Osteocyte (in vitro differentiated cells): ENCODE results near the gene ATP1A3. TPM values are rescaled to one million over a fixed set of nuclear protein-coding genes. Genes with fewer than 3 reads are reported as not detected.

ENCODE experiments used
- DNase-seq: peaks from one replicate; pipeline ENCODE4 v3.0.0; 2021; ENCODE audit warnings: mixed read lengths; ENCODE audit not compliant: unreplicated experiment; ENCODE audit errors: extremely low spot score
- H3K27ac Mint-ChIP-seq: one replicate; pipeline ENCODE4 v1.8.0; 2021; ENCODE audit warnings: mild to moderate bottlenecking, mixed read lengths; ENCODE audit not compliant: unreplicated experiment
- H3K27me3 Mint-ChIP-seq: one replicate; pipeline ENCODE4 v1.8.0; 2021; ENCODE audit warnings: mixed read lengths; ENCODE audit not compliant: unreplicated experiment
- H3K36me3 Mint-ChIP-seq: one replicate; pipeline ENCODE4 v1.8.0; 2021; ENCODE audit warnings: mixed read lengths; ENCODE audit not compliant: unreplicated experiment
- H3K4me1 Mint-ChIP-seq: one replicate; pipeline ENCODE4 v1.8.0; 2021; ENCODE audit warnings: mixed read lengths; ENCODE audit not compliant: unreplicated experiment
- H3K4me3 Mint-ChIP-seq: one replicate; pipeline ENCODE4 v1.8.0; 2021; ENCODE audit warnings: mild to moderate bottlenecking, moderate library complexity, mixed read lengths; ENCODE audit not compliant: unreplicated experiment
- H3K9me3 Mint-ChIP-seq: one replicate; pipeline ENCODE4 v1.8.0; 2021; ENCODE audit warnings: mixed read lengths; ENCODE audit not compliant: unreplicated experiment
- CTCF ChIP-seq: fragments of 200-600 bp; sonication (generic); IDR thresholded peaks from 2 replicates; pipeline ENCODE4 v1.5.0; 2021; ENCODE audit warnings: antibody characterized with exemption, mild to moderate bottlenecking, moderate library complexity
- total RNA-seq: library from RNA; stranded (reverse); gene quantifications from 2 replicates; pipeline ENCODE4 v1.2.1, GENCODE V29; 2021

Gene ATP1A3
- total RNA-seq, 1 donor from 2014 or later: not detected

- H3K4me1 Mint-ChIP-seq: peaks cover 15% of the 10 kb centered on the region
- no peaks in the 10 kb centered on the region for H3K9me3 Mint-ChIP-seq
- H3K4me3 Mint-ChIP-seq: no peak overlapping the region
- no peak for TF ChIP-seq CTCF
- H3K27me3 Mint-ChIP-seq: peaks cover 17% of the 10 kb centered on the region
- no peaks in the 10 kb centered on the region for H3K36me3 Mint-ChIP-seq
- peak overlapping the region; percentile 31 for H3K27ac Mint-ChIP-seq
- DNase-seq: no peak
These were observed 12.5 kb upstream of the ATP1A3 start for GRCh38 chr19:42006569-42006968.

GRCh38 chr19:42005504-42005903 is 11.5 kb upstream of the ATP1A3 start:
- H3K4me1 Mint-ChIP-seq: peaks cover 9% of the 10 kb centered on the region
- DNase-seq: no peak
- H3K36me3 Mint-ChIP-seq: no peaks in the 10 kb centered on the region
- no peaks in the 10 kb centered on the region for H3K9me3 Mint-ChIP-seq
- TF ChIP-seq CTCF: no peak
- no peak overlapping the region for H3K4me3 Mint-ChIP-seq
- H3K27ac Mint-ChIP-seq: no peak overlapping the region
- H3K27me3 Mint-ChIP-seq: peaks cover 28% of the 10 kb centered on the region

GRCh38 chr19:42003506-42004294 is 9.7 kb upstream of the ATP1A3 start:
- TF ChIP-seq CTCF: no peak
- Mint-ChIP-seq H3K4me1 (peaks cover 7% of the 10 kb centered on the region), H3K27ac (no peak overlapping the region), H3K36me3 (peaks cover 5% of the 10 kb centered on the region), H3K27me3 (peaks cover 41% of the 10 kb centered on the region), H3K9me3 (no peaks in the 10 kb centered on the region), H3K4me3 (no peak overlapping the region)
- no peak for DNase-seq

- peaks cover 5% of the 10 kb centered on the region for H3K36me3 Mint-ChIP-seq
- H3K4me1 Mint-ChIP-seq: peaks cover 8% of the 10 kb centered on the region
- no peak overlapping the region for H3K4me3 Mint-ChIP-seq
- H3K9me3 Mint-ChIP-seq: no peaks in the 10 kb centered on the region
- DNase-seq: no peak
- no peak for TF ChIP-seq CTCF
- peaks cover 69% of the 10 kb centered on the region for H3K27me3 Mint-ChIP-seq
- H3K27ac Mint-ChIP-seq: no peak overlapping the region
These were observed 5.8 kb upstream of the ATP1A3 start for GRCh38 chr19:41999878-42000208.

GRCh38 chr19:41999071-41999877 is 5.2 kb upstream of the ATP1A3 start:
- Mint-ChIP-seq H3K27me3 (peaks cover 72% of the 10 kb centered on the region), H3K9me3 (no peaks in the 10 kb centered on the region), H3K36me3 (peaks cover 5% of the 10 kb centered on the region), H3K4me1 (peaks cover 8% of the 10 kb centered on the region), H3K27ac (no peak overlapping the region), H3K4me3 (peak overlapping the region; percentile 3)
- TF ChIP-seq CTCF: no peak
- DNase-seq: no peak
